Measurements from ENCODE around the gene GIGYF1.

DNA sequence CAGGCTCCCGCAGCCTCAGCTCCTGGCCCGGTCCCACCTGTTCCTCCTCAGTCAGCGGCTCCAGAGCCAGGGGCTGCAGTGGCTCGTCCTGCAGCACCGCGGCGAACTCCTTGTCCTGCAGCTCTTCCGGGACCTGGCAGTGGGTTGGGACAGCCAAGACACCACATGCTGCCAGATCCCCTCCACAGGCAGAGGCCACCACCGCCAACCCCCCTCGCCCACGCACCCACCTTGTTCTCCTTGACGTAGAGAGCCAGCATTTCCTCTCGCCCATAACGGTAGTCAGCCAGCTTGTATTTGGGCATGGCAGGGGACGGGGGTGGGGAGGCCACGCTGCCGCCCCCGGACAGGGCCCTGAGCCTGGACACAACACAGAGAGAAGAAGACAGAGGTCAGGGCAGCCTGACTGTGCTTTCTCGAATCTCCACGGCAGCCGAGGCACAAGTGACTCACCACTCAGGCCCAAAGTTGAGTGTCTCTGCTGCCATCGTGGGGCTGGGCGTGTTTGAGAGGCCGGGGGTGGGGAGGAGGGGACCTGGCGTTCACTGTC, 6.2 kb downstream of the GIGYF1 start:
- TF ChIP-seq POLR2AphosphoS5 (IDR thresholded peaks at IDR 0.05) (no peak), CTCF (IDR thresholded peaks at IDR 0.05; ENCODE audit: poor library complexity, severe bottlenecking) (no peak), SMC3 (conservative IDR thresholded peaks at IDR 0.05; ENCODE audit: poor library complexity) (no peak), EZH2 (IDR thresholded peaks at IDR 0.05; ENCODE audit: borderline replicate concordance, insufficient read depth, low read length, poor library complexity, severe bottlenecking) (no peak)
